Epithelial cell of esophagus (primary cell): ENCODE results near the gene STPG1.
A peak's percentile ranks its signal among the peaks of the same experiment; 100 is the strongest.
"Not testable (repeated sequence)": the region's sequence is repeated elsewhere in the genome, so short reads cannot be mapped to it uniquely, and the experiment has no call there.

Source experiments
- DNase-seq: peaks from one replicate; pipeline ENCODE4 v3.0.0; 2010; ENCODE audit warnings: low read depth
- H3K4me3 ChIP-seq: 2 replicates; pipeline ENCODE4 v1.5.1; 2011; ENCODE audit warnings: mild to moderate bottlenecking, low read length, control low read depth
- TF ChIP-seq, protein P1 (sequence below): IDR thresholded peaks from 2 replicates; pipeline ENCODE4 v1.5.1; 2011; ENCODE audit warnings: low read depth, mild to moderate bottlenecking, low read length, control low read depth, inconsistent platforms; ENCODE audit not compliant: insufficient read depth; ENCODE audit errors: missing control alignments

Gene STPG1, protein sequence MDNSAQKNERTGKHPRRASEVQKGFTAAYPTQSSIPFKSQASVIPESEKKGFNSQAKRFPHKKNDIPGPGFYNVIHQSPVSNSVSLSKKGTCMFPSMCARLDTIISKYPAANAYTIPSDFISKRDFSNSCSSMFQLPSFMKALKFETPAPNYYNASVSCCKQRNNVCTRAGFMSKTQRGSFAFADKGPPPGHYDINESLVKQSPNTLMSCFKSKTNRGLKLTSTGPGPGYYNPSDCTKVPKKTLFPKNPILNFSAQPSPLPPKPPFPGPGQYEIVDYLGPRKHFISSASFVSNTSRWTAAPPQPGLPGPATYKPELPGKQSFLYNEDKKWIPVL

DNA sequence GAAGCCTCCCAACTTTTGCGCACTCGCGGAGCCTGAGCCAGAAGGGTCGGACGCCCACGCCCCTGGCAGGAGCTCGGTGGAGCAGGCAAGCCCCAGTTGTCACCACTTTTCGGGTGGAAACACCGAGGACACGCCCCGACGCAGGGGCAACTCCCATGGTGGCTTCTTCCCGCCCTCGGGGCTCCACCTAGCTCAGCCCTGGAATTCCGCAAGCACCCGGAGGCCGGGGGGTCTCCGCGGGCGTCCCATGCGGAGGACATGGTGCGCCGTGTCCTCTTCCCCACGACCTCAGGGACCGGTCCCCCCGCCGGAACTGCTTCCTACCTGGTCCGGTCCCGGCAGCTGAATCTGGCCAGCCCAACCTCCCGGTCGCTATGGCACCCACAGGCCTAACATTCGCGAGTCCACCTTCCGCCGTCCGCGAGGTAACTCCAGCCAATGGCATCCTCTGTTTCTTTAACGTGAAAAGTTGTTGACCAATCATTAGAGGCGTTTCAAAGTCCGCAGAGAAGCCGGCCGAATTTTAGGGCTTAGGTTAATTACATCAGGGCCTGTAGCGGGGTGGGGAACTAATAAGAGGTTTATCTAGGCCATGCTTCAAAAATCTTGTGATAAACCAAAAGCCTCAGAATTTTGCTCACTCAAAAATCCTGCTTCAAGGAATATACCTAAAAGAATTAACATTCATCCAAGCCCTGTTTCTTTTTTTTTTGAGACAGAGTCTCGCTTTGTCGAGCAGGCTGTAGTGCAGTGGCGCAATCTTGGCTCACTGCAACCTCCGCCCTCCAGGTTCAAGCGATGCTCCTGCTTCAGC is at the start of gene STPG1:
STPG1 (minus strand) TSS at position 433 of the 814 bp plus-strand sequence. CDS start 12,394 bp downstream, outside the sequence.
- TF ChIP-seq, protein P1, sequence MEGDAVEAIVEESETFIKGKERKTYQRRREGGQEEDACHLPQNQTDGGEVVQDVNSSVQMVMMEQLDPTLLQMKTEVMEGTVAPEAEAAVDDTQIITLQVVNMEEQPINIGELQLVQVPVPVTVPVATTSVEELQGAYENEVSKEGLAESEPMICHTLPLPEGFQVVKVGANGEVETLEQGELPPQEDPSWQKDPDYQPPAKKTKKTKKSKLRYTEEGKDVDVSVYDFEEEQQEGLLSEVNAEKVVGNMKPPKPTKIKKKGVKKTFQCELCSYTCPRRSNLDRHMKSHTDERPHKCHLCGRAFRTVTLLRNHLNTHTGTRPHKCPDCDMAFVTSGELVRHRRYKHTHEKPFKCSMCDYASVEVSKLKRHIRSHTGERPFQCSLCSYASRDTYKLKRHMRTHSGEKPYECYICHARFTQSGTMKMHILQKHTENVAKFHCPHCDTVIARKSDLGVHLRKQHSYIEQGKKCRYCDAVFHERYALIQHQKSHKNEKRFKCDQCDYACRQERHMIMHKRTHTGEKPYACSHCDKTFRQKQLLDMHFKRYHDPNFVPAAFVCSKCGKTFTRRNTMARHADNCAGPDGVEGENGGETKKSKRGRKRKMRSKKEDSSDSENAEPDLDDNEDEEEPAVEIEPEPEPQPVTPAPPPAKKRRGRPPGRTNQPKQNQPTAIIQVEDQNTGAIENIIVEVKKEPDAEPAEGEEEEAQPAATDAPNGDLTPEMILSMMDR, result no peak
- peak; percentile 82 for DNase-seq
- peak within 1 kb of the TSS; percentile 76 for H3K4me3 ChIP-seq

DNA sequence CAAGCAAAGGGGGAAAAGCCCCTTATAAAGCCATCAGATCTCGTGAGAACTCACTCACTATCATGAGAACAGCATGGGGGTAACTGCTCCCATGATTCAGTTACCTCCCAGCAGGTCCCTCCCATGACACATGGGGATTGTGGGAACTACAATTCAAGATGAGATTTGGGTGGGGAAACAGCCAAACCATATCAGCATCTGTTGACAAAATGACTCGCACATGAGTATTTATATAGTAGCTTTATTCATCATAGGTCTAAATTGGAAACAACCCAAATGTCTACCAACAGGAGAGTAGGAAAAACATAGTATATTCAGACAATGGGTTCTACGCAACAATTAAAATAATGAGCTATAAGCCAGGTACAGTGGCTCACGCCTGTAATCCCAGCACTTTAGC is 48.5 kb upstream of the STPG1 start:
- not testable (repeated sequence) for H3K4me3 ChIP-seq
- peak; percentile 47 for DNase-seq

DNA sequence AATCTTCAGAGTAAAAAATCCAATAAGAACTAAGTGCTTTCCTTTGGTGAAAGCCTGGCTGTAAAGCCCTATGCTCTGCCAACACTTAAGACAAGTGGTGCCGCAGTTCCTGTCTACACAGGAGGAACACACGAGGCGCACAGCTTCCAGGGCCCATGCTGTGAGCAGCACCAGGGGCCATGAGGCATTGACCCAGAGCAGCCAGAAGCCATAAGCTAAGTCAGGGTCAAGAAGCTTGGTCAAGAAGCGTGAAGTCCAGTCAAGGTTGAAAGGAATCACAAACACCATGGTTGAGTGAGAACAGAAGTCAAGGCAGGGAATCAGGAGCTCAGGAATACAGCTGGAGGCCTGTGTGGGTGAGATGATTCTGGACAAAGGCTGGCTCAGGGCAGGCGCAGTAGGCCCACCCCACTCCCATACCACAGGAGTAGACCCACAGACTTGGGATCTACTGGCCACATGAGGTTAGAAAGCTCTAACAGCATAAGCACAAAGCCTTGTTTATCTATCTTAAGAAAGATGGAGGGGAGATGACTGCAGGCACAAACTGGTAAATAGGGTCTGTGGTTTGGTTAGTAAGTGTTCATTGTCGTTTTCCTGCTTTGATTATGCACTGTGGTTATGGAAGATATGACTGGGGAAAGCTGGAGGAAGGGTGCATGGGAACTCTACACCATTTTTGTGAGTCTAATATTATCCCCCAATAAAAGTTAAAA is 46.1 kb upstream of the STPG1 start:
- TF ChIP-seq, protein P1, result no peak
- H3K4me3 ChIP-seq, result no peak overlapping the region
- DNase-seq, result no peak

DNA sequence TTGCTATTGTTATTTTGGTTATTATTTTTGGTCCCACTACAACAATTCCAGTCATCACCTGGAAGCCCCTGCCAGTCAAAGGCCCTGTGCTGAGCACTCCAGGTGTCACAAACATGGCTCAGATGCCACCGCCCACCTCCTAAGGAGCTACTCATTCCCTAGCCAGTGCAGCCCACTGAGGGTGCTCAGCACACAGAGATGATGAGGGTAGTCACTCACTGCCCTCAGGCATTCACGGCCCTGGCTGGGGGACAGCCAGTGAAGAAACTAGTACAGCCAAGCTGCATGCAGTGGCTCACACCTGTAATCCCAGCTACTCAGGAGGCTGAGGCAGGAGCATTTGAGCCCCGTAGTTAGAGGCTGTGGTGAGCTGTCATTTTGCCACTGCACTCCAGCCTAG is 44.3 kb upstream of the STPG1 start:
- TF ChIP-seq, protein P1, result no peak
- no peak overlapping the region for H3K4me3 ChIP-seq
- no peak for DNase-seq

DNA sequence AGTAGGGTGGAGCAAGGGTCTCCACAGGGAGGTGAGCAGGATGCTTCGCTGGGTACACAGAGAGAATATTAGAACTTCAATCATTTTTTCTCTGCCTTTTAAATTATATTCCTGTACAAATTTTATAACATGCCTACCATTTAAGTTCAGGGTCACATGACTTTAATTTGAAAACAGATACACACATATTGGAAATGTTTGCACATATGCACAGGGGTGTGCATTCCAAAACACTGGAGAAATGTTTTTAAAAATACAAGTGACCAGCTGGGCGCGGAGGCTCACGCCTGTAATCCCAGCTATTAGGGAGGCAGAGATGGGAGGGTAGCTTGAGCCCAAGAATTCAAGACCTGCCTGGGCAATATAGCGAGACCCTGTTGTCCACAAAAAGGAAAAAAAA is 41.7 kb upstream of the STPG1 start:
- TF ChIP-seq, protein P1, result no peak
- no peak for DNase-seq
- H3K4me3 ChIP-seq, result no peak overlapping the region

DNA sequence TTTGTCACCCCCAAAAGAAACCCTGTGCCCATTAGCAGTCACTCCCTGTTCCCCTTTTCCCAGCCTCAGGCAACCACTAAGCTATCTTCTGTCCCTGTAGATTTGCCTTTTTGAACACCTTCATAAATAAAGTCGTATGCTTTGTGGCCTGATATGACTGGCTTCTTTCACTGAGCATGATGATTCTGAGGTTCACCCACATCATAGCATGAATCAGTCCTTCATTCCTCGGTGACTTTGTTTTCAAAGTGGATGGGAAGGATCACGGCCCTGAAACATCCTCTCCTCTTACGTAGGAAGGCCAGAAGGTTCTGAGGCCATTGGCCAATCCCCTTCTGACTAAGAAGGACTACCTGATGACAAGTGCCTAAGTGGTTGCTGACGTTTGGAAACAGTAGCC is 41.1 kb upstream of the STPG1 start:
- no peak overlapping the region for H3K4me3 ChIP-seq
- DNase-seq, result no peak
- TF ChIP-seq, protein P1, result no peak

DNA sequence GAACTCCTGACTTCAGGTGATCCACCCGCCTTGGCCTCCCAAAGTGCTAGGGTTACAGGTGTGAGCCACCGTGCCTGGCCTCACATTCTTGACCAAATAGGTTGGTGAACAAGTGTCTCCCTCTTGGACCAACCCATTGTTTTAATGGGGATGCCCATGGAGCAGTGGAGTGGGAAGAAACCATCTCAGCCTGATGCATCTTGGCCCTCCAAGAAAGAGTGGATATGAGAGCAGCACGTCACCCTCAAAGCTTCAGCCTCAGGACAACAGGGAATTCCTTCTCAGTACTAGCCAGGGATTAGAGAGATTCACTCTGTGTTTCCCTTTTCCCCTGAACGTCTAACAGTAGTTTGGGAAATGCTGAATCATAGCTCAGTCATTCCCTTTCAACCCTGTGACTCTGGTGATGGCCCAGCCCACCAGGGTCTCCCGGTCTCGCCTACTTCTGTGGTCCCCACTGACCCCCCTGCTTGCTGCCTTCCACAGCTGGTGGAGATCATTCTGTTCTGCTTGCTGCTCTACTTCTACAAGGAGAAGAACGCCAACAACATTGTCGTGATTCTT is 39.4 kb upstream of the STPG1 start:
- no peak overlapping the region for H3K4me3 ChIP-seq
- DNase-seq, result no peak
- TF ChIP-seq, protein P1, result no peak
